ENCODE measurements around the gene FBL. TPM values are rescaled to one million over a fixed set of nuclear protein-coding genes. Genes with fewer than 3 reads are reported as not detected.

FBL gene
- total and polyA plus RNA-seq, 10 of the 15 experiments (the other 5 are each of a cell fraction or from before 2014, with no cell fraction given), result 156 to 1,083 (median 478) TPM

- intact Hi-C loops (cut with micrococcal nuclease; ENCODE audit: unreplicated experiment) (no loop called here), in situ Hi-C loops (cut with MboI) (no loop called here)
- H3K27ac ChIP-seq (ENCODE audit: control insufficient read depth, insufficient read depth), result no peak overlapping the region
- no peak overlapping the region for H3K4me3 ChIP-seq
- ATAC-seq (no peak), FAIRE-seq (no peak), DNase-seq (ENCODE audit: low read depth, low spot score) (no peak)
- H3K79me2 ChIP-seq (ENCODE audit: control insufficient read depth, insufficient read depth, low read length), result no peaks in the 10 kb centered on the region
- H3K36me3 ChIP-seq (ENCODE audit: control insufficient read depth in 2 of 2, insufficient read depth in 2 of 2, low read length in 1 of 2), result no peaks in the 10 kb centered on the region
- H3K27me3 ChIP-seq (replicated peaks in 1 of 2; ENCODE audit: control insufficient read depth in 2 of 2, insufficient read depth in 2 of 2, low read length in 1 of 2), result no peaks in the 10 kb centered on the region
- no peak overlapping the region for H3K4me2 ChIP-seq (ENCODE audit: control insufficient read depth, insufficient read depth)
- POLR2A ChIA-PET, result no interaction called here
- no peaks in the 10 kb centered on the region for H3K9me3 ChIP-seq (replicated peaks; ENCODE audit: control insufficient read depth, insufficient read depth, low read length)
- H3K9ac ChIP-seq (ENCODE audit: control insufficient read depth, insufficient read depth, low read length), result no peak overlapping the region
- BruUV-seq (replicated peaks), result no TSS peak
- H3K4me1 ChIP-seq (ENCODE audit: control insufficient read depth, insufficient read depth, low read length), result no peaks in the 10 kb centered on the region
- 88% methylated on average over 2 of the region's 2 CpGs for WGBS (ENCODE audit: insufficient coverage, insufficient replicate concordance, low lambda C conversion rate, missing lambda C conversion rate)
- RAD21 ChIA-PET (ENCODE audit: unreplicated experiment), result no interaction called here
- H4K20me1 ChIP-seq (ENCODE audit: control insufficient read depth, insufficient read depth), result no peaks in the 10 kb centered on the region
- no peak overlapping the region for H2AFZ ChIP-seq (ENCODE audit: control insufficient read depth, low read depth, low read length)
- SMC1A ChIA-PET (ENCODE audit: uncharacterized antibody, unreplicated experiment), result no interaction called here
- CTCF ChIA-PET, result no interaction called here
- no peak for TF ChIP-seq CREM (IDR thresholded peaks at IDR 0.05; ENCODE audit: low read depth)
- TF ChIP-seq TCF3 (IDR thresholded peaks at IDR 0.05; ENCODE audit: borderline replicate concordance, insufficient read depth, low read depth, low read length), result no peak
- TF ChIP-seq RB1 (IDR thresholded peaks at IDR 0.05; ENCODE audit: borderline replicate concordance), result no peak
- TF ChIP-seq ZNF274 (IDR thresholded peaks at IDR 0.05; ENCODE audit: insufficient read depth, insufficient read length), result no peak
- TF ChIP-seq STAT3 (IDR thresholded peaks at IDR 0.05; ENCODE audit: low read depth, low read length), result no peak
- TF ChIP-seq ZZZ3 (IDR thresholded peaks at IDR 0.05; ENCODE audit: control insufficient read depth, insufficient read length, low read depth), result no peak
- no peak for TF ChIP-seq MXI1 (IDR thresholded peaks at IDR 0.05; ENCODE audit: low read depth, low read length)
- TF ChIP-seq CUX1 (IDR thresholded peaks at IDR 0.05; ENCODE audit: insufficient replicate concordance, low read depth, low read length), result no peak
- TF ChIP-seq NR2C1 (IDR thresholded peaks at IDR 0.05), result no peak
- TF ChIP-seq NFIC (IDR thresholded peaks at IDR 0.05; ENCODE audit: low read depth, low read length), result no peak
- no peak for TF ChIP-seq ETV6 (conservative IDR thresholded peaks at IDR 0.05 in 1 of 2, IDR thresholded peaks at IDR 0.05 in 1 of 2; ENCODE audit: borderline replicate concordance in 1 of 2, low read depth in 1 of 2)
- TF ChIP-seq IKZF1 (conservative IDR thresholded peaks at IDR 0.05), result no peak
- no peak for TF ChIP-seq KLF5 (IDR thresholded peaks at IDR 0.05; ENCODE audit: partially characterized antibody)
- no peak for TF ChIP-seq MLLT1 (IDR thresholded peaks at IDR 0.05)
- TF ChIP-seq KAT2A (conservative IDR thresholded peaks at IDR 0.05; ENCODE audit: control insufficient read depth, low read depth, low read length), result no peak
- TF ChIP-seq SREBF2 (IDR thresholded peaks at IDR 0.05; ENCODE audit: low read length), result no peak
- TF ChIP-seq SREBF1 (IDR thresholded peaks at IDR 0.05; ENCODE audit: low read length), result no peak
- TF ChIP-seq SPI1 (IDR thresholded peaks at IDR 0.05; ENCODE audit: borderline replicate concordance, insufficient read depth, low read depth, low read length), result no peak
These were observed 21.0 kb upstream of the FBL start for GRCh38 chr19:39867133-39867532.

All from GM12878 (cell line).